Activated T-helper 1 cell treated with anti-CD3 and anti-CD28 coated beads, Interleukin-12 subunit alpha, Interleukin-12 subunit beta, Interleukin-2, Interleukin-4 antibody, amounts not matched to agents 30 ng/mL and 10 ng/mL and 1 ng/mL, durations not matched to agents 14 hours and 24 hours and 36 hours (primary cell): ENCODE results near the gene CLEC16A. TPM values are rescaled to one million over a fixed set of nuclear protein-coding genes. Genes with fewer than 3 reads are reported as not detected.

Experiments
- DNase-seq: peaks from one replicate; pipeline ENCODE4 v3.0.0; 2021; ENCODE audit warnings: low spot score
- H3K27ac Mint-ChIP-seq: one replicate; pipeline ENCODE4 v1.8.0; 2021; ENCODE audit warnings: mild to moderate bottlenecking, mixed read lengths
- H3K27me3 Mint-ChIP-seq: one replicate; pipeline ENCODE4 v1.8.0; 2022; ENCODE audit warnings: mild to moderate bottlenecking, moderate library complexity, mixed read lengths; ENCODE audit not compliant: insufficient read depth
- H3K36me3 Mint-ChIP-seq: one replicate; pipeline ENCODE4 v1.8.0; 2021; ENCODE audit warnings: low read depth, mixed read lengths
- H3K4me1 Mint-ChIP-seq: one replicate; pipeline ENCODE4 v1.8.0; 2021; ENCODE audit warnings: low read depth, mixed read lengths
- H3K4me3 Mint-ChIP-seq: one replicate; pipeline ENCODE4 v1.8.0; 2021; ENCODE audit warnings: mild to moderate bottlenecking, moderate library complexity, mixed read lengths
- H3K9me3 Mint-ChIP-seq: one replicate; pipeline ENCODE4 v1.8.0; 2021; ENCODE audit warnings: mixed read lengths
- intact Hi-C: fragments of 100-400 bp; cut with micrococcal nuclease; formaldehyde crosslinking; loops from one replicate; pipeline ENCODE4 v1.15.1; 2024
- total RNA-seq: library from RNA; stranded (reverse); gene quantifications from 2 replicates; pipeline ENCODE4 v1.2.3, GENCODE V29; 2022

The CLEC16A gene
- total RNA-seq, 1 donor from 2014 or later = 37.4 TPM

DNA sequence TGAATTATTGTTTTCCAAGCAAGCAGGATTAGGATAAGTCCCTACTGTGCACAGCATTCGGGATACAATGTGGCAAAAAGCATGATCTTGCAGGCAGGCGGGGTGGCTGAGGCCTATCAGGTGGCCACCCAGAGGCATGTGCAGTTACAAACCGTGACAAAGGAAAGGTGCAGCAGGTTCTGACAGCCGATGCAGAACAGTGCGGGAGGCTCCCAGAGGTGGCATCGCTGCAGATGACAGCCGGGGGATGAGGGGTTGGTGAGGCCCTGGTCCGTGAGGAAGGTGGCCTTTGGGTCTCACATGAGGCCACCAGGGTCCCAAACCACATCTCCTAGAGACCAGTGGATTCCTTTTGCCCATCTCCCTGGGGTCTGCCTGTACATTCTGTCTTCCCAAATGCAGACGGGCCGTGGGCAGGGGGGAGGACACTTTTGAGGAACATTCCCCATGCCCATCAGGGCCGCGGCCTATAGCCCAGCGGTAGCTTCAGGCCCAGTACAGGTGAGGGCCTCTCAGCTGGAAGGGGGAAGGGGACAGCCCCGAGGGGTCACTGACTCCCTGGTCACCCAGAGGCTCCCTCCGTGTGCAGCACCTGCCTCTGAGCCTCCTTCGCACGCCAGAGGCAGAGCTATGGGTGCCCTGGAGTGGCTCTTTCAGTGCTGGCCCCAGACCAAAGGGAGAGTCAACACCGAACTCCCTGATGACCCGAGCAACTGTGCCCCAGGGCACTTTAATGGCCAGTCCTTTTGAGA lies 226.5 kb downstream of the CLEC16A start:
- no peak overlapping the region for H3K4me3 Mint-ChIP-seq
- intact Hi-C loops = loop anchor here (1.0 kb wide), 1 partner anchor 119 kb away; no protein-coding TSS in a partner anchor
- peaks cover 41% of the 10 kb centered on the region for H3K4me1 Mint-ChIP-seq
- peaks cover 33% of the 10 kb centered on the region for H3K36me3 Mint-ChIP-seq
- no peak for DNase-seq
- H3K9me3 Mint-ChIP-seq = no peaks in the 10 kb centered on the region
- peaks cover under 1% of the 10 kb centered on the region for H3K27me3 Mint-ChIP-seq
- no peak overlapping the region for H3K27ac Mint-ChIP-seq

- no peak for DNase-seq
- H3K27ac Mint-ChIP-seq = no peak overlapping the region
- intact Hi-C loops = loop anchor here (1.0 kb wide), 1 partner anchor 119 kb away; no protein-coding TSS in a partner anchor
- peaks cover 2% of the 10 kb centered on the region for H3K27me3 Mint-ChIP-seq
- H3K9me3 Mint-ChIP-seq = no peaks in the 10 kb centered on the region
- peaks cover 46% of the 10 kb centered on the region for H3K4me1 Mint-ChIP-seq
- H3K4me3 Mint-ChIP-seq = no peak overlapping the region
- H3K36me3 Mint-ChIP-seq = peaks cover 31% of the 10 kb centered on the region
Observed at GRCh38 chr16:11171448-11171709, 227.0 kb downstream of the CLEC16A start.

- no peaks in the 10 kb centered on the region for H3K9me3 Mint-ChIP-seq
- H3K4me3 Mint-ChIP-seq = no peak overlapping the region
- peak overlapping the region; percentile 36 for H3K27ac Mint-ChIP-seq
- no peak for DNase-seq
- H3K4me1 Mint-ChIP-seq = peaks cover 50% of the 10 kb centered on the region
- H3K36me3 Mint-ChIP-seq = peaks cover 29% of the 10 kb centered on the region
- intact Hi-C loops = loop anchor here (1.0 kb wide), 1 partner anchor 120 kb away; no protein-coding TSS in a partner anchor
- H3K27me3 Mint-ChIP-seq = peaks cover 2% of the 10 kb centered on the region
Observed at GRCh38 chr16:11171757-11172299, 227.5 kb downstream of the CLEC16A start.

GRCh38 chr16:11173426-11173825 lies 229.1 kb downstream of the CLEC16A start:
- Mint-ChIP-seq H3K27me3 (peaks cover 2% of the 10 kb centered on the region), H3K27ac (no peak overlapping the region), H3K4me3 (no peak overlapping the region), H3K4me1 (peaks cover 53% of the 10 kb centered on the region), H3K36me3 (peaks cover 18% of the 10 kb centered on the region), H3K9me3 (no peaks in the 10 kb centered on the region)
- intact Hi-C loops = no loop called here
- no peak for DNase-seq

DNA sequence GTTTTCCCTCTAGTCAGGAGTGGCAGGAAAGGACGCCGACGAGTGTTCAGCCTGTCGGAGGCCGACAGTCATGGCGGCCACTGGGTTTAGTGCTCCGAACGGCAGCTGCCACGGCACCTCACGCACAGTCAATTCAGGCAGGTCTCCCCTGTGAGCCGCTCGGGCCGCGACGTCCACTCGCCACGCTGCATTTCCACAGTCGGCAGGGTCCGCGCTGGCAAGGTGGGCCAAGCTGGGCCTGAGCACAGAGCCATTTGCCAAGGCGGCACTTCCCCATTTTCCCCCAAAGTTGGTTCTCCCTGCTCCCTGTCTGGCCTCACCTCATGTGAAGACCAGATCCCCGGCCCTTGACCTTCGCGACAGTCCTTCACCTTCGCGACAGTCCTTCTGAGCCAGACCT lies 229.8 kb downstream of the CLEC16A start:
- H3K9me3 Mint-ChIP-seq = no peaks in the 10 kb centered on the region
- no peak for DNase-seq
- H3K4me1 Mint-ChIP-seq = peaks cover 53% of the 10 kb centered on the region
- H3K27me3 Mint-ChIP-seq = peaks cover 2% of the 10 kb centered on the region
- H3K27ac Mint-ChIP-seq = no peak overlapping the region
- intact Hi-C loops = no loop called here
- H3K36me3 Mint-ChIP-seq = peaks cover 22% of the 10 kb centered on the region
- no peak overlapping the region for H3K4me3 Mint-ChIP-seq

- Mint-ChIP-seq H3K4me3 (no peak overlapping the region), H3K36me3 (peaks cover 30% of the 10 kb centered on the region), H3K9me3 (no peaks in the 10 kb centered on the region), H3K27me3 (peaks cover 2% of the 10 kb centered on the region), H3K27ac (peak overlapping the region; percentile 78), H3K4me1 (peaks cover 60% of the 10 kb centered on the region)
- DNase-seq = no peak
- intact Hi-C loops = loop anchor here (5.0 kb wide), 1 partner anchor 188 kb away; no protein-coding TSS in a partner anchor
Observed at GRCh38 chr16:11175106-11175786, 230.9 kb downstream of the CLEC16A start.

DNA sequence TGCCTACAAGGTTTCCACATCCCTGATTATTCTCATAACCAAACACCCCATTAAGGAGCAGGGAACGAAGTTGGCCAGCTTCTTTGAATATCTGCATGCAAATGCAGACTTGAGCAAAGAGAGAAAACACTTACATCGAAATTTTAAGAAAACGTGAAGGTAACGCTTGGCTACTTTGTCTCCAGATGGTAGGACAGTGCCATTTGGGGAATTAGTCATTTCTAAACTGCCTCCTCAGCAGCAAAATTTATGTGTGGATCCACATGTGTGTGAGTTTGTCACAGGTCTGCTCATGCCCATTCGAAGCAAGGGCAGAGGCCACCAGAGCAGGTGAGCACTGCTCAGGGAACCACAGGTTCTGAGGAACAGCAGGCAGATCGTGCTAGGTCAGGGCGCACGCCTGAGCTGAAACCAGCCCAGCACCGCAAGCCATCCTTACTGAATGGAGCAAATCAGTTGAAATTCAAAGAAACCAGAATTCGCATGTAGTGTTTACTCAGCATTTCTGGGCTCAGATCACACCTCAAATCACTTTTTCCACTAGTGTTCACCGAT lies 231.5 kb downstream of the CLEC16A start:
- H3K4me3 Mint-ChIP-seq = peak overlapping the region; percentile 50
- intact Hi-C loops = loop anchor here (1.0 to 5.0 kb wide), 4 partner anchors 49 to 189 kb away; no protein-coding TSS in a partner anchor
- peaks cover 61% of the 10 kb centered on the region for H3K4me1 Mint-ChIP-seq

DNA sequence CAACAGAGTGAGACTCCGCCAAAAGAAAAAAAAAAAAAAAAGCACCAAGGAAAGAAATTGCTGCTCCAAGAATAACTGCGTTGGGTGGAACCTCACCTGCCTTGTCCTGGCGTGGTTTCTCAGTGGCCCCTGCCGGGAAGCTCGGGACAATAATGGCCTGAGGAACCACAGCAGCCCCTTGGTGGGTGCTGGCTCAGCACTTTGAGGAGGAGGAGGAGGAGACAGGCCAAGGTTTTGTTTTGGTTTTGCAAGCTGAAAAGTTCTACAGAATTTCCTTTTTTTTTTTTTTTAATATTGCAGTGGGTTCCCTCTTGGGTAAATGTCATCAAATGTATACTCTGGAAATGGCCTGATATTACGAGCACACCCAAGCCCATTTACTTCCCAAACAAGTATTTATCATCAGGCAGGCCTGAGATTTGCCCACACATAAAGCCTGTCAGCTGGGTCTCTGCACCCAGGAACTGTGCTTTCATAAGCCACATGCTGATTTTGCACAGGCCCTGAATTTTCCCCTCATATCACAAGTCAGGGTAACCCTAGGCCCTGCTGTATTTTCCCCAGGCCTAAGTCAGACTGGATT lies 233.3 kb downstream of the CLEC16A start:
- H3K4me3 Mint-ChIP-seq = no peak overlapping the region
- peaks cover 59% of the 10 kb centered on the region for H3K4me1 Mint-ChIP-seq
- H3K27me3 Mint-ChIP-seq = peaks cover 2% of the 10 kb centered on the region
- H3K36me3 Mint-ChIP-seq = peaks cover 34% of the 10 kb centered on the region
- intact Hi-C loops = loop anchor here (2.0 to 5.0 kb wide), 3 partner anchors 73 to 190 kb away; no protein-coding TSS in a partner anchor
- H3K27ac Mint-ChIP-seq = no peak overlapping the region
- DNase-seq = no peak
- H3K9me3 Mint-ChIP-seq = no peaks in the 10 kb centered on the region

More for the DNA sequence above, 231.5 kb downstream of the CLEC16A start:
- no peak for DNase-seq
- Mint-ChIP-seq H3K9me3 (no peaks in the 10 kb centered on the region), H3K27ac (peak overlapping the region; percentile 78), H3K36me3 (peaks cover 29% of the 10 kb centered on the region), H3K27me3 (peaks cover 2% of the 10 kb centered on the region)

- DNase-seq = no peak
- H3K27ac Mint-ChIP-seq = peak overlapping the region; percentile 34
- H3K36me3 Mint-ChIP-seq = peaks cover 34% of the 10 kb centered on the region
- peaks cover 57% of the 10 kb centered on the region for H3K4me1 Mint-ChIP-seq
- intact Hi-C loops = loop anchor here (5.0 kb wide), 1 partner anchor 191 kb away; no protein-coding TSS in a partner anchor
- H3K9me3 Mint-ChIP-seq = no peaks in the 10 kb centered on the region
- H3K4me3 Mint-ChIP-seq = no peak overlapping the region
- H3K27me3 Mint-ChIP-seq = peaks cover 2% of the 10 kb centered on the region
Observed at GRCh38 chr16:11178424-11178823, 234.1 kb downstream of the CLEC16A start.

DNA sequence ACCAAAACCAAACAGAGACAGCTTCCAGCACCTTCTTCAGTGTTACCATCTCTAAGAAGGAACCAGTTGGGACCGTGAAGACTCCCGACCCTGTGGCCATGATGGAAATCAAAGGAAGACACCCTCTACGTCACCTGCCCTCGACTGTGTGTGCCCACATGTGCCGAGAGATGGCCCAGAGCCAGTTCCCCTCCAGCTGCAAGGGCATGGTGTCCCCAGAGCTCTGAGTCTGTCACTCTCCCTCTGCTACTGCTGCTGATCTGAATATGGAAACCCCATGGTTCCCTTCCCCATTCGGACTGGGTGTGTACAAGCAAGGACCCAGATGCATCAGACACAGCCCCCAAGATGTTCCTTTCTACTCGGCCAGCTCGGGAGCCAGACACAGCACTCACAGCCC lies 235.2 kb downstream of the CLEC16A start:
- H3K27me3 Mint-ChIP-seq = peaks cover 2% of the 10 kb centered on the region
- intact Hi-C loops = loop anchor here (5.0 kb wide), 1 partner anchor 192 kb away; no protein-coding TSS in a partner anchor
- H3K36me3 Mint-ChIP-seq = peaks cover 32% of the 10 kb centered on the region
- no peak for DNase-seq
- peaks cover 51% of the 10 kb centered on the region for H3K4me1 Mint-ChIP-seq
- no peak overlapping the region for H3K4me3 Mint-ChIP-seq
- no peaks in the 10 kb centered on the region for H3K9me3 Mint-ChIP-seq
- no peak overlapping the region for H3K27ac Mint-ChIP-seq

- DNase-seq = no peak
- intact Hi-C loops = no loop called here
- peak overlapping the region; percentile 82 for H3K27ac Mint-ChIP-seq
Observed at GRCh38 chr16:11180489-11180888, 236.1 kb downstream of the CLEC16A start.

GRCh38 chr16:11181242-11181898 lies 237.0 kb downstream of the CLEC16A start:
- no peak for DNase-seq
- H3K9me3 Mint-ChIP-seq = no peaks in the 10 kb centered on the region
- intact Hi-C loops = no loop called here
- H3K4me1 Mint-ChIP-seq = peaks cover 33% of the 10 kb centered on the region
- H3K27me3 Mint-ChIP-seq = no peaks in the 10 kb centered on the region
- peaks cover 22% of the 10 kb centered on the region for H3K36me3 Mint-ChIP-seq
- peak overlapping the region; percentile 78 for H3K27ac Mint-ChIP-seq
- peak overlapping the region; percentile 49 for H3K4me3 Mint-ChIP-seq

More at GRCh38 chr16:11180489-11180888, 236.1 kb downstream of the CLEC16A start:
- H3K36me3 Mint-ChIP-seq = peaks cover 24% of the 10 kb centered on the region
- H3K4me1 Mint-ChIP-seq = peaks cover 42% of the 10 kb centered on the region
- no peak overlapping the region for H3K4me3 Mint-ChIP-seq
- H3K27me3 Mint-ChIP-seq = peaks cover 2% of the 10 kb centered on the region
- no peaks in the 10 kb centered on the region for H3K9me3 Mint-ChIP-seq
